ENCODE data around the gene ZCCHC2. TPM values are rescaled to one million over a fixed set of nuclear protein-coding genes. Genes with fewer than 3 reads are reported as not detected.

Gene ZCCHC2
- total and polyA plus RNA-seq, 4 donors, result 15.2 to 15.5 (median 15.4) TPM

- H3K27ac ChIP-seq (ENCODE audit: low read depth, low read length), result no peak overlapping the region
- H3K27me3 ChIP-seq (ENCODE audit: control insufficient read depth, insufficient read depth, low read length), result no peaks in the 10 kb centered on the region
- no peaks in the 10 kb centered on the region for H3K9me3 ChIP-seq (ENCODE audit: control insufficient read depth, insufficient read depth, low read length)
- no peak for DNase-seq (ENCODE audit: low read depth in 4 of 6, low spot score in 6 of 6)
- WGBS (ENCODE audit: insufficient coverage), result 81% methylated on average over 2 of the region's 9 CpGs
- no peaks in the 10 kb centered on the region for H3K4me1 ChIP-seq (ENCODE audit: control insufficient read depth, insufficient read depth, low read length)
- no peaks in the 10 kb centered on the region for H3K36me3 ChIP-seq (ENCODE audit: control insufficient read depth, insufficient read depth, low read length)
- H3K4me3 ChIP-seq (ENCODE audit: low read depth, low read length), result no peak overlapping the region
These were observed 9.1 kb downstream of the ZCCHC2 start for GRCh38 chr18:62531931-62532330.

- no peak for DNase-seq (ENCODE audit: low read depth in 4 of 6, low spot score in 6 of 6)
- no peaks in the 10 kb centered on the region for H3K27me3 ChIP-seq (ENCODE audit: control insufficient read depth, insufficient read depth, low read length)
- H3K36me3 ChIP-seq (ENCODE audit: control insufficient read depth, insufficient read depth, low read length), result no peaks in the 10 kb centered on the region
- no peaks in the 10 kb centered on the region for H3K4me1 ChIP-seq (ENCODE audit: control insufficient read depth, insufficient read depth, low read length)
- WGBS (ENCODE audit: insufficient coverage), result 100% methylated on average over 2 of the region's 7 CpGs
- H3K9me3 ChIP-seq (ENCODE audit: control insufficient read depth, insufficient read depth, low read length), result no peaks in the 10 kb centered on the region
- no peak overlapping the region for H3K4me3 ChIP-seq (ENCODE audit: low read depth, low read length)
- no peak overlapping the region for H3K27ac ChIP-seq (ENCODE audit: low read depth, low read length)
These were observed 13.2 kb downstream of the ZCCHC2 start for GRCh38 chr18:62536005-62536404.

GRCh38 chr18:62537042-62537894 is 14.4 kb downstream of the ZCCHC2 start:
- WGBS (ENCODE audit: insufficient coverage), result 100% methylated on average over 4 of the region's 8 CpGs

GRCh38 chr18:62537946-62538345 is 15.1 kb downstream of the ZCCHC2 start:
- WGBS (ENCODE audit: insufficient coverage), result 93% methylated on average over 3 of the region's 4 CpGs
- Histone ChIP-seq H3K36me3 (ENCODE audit: control insufficient read depth, insufficient read depth, low read length) (peaks cover under 1% of the 10 kb centered on the region), H3K4me3 (ENCODE audit: low read depth, low read length) (no peak overlapping the region), H3K27me3 (ENCODE audit: control insufficient read depth, insufficient read depth, low read length) (no peaks in the 10 kb centered on the region), H3K9me3 (ENCODE audit: control insufficient read depth, insufficient read depth, low read length) (no peaks in the 10 kb centered on the region), H3K4me1 (ENCODE audit: control insufficient read depth, insufficient read depth, low read length) (no peaks in the 10 kb centered on the region), H3K27ac (ENCODE audit: low read depth, low read length) (no peak overlapping the region)
- DNase-seq (ENCODE audit: low read depth in 4 of 6, low spot score in 6 of 6), result no peak

More at GRCh38 chr18:62537042-62537894, 14.4 kb downstream of the ZCCHC2 start:
- Histone ChIP-seq H3K36me3 (ENCODE audit: control insufficient read depth, insufficient read depth, low read length) (no peaks in the 10 kb centered on the region), H3K4me1 (ENCODE audit: control insufficient read depth, insufficient read depth, low read length) (no peaks in the 10 kb centered on the region), H3K27ac (ENCODE audit: low read depth, low read length) (no peak overlapping the region), H3K9me3 (ENCODE audit: control insufficient read depth, insufficient read depth, low read length) (no peaks in the 10 kb centered on the region), H3K4me3 (ENCODE audit: low read depth, low read length) (no peak overlapping the region), H3K27me3 (ENCODE audit: control insufficient read depth, insufficient read depth, low read length) (no peaks in the 10 kb centered on the region)
- DNase-seq (ENCODE audit: low read depth in 4 of 6, low spot score in 6 of 6), result no peak

GRCh38 chr18:62538881-62539280 is 16.1 kb downstream of the ZCCHC2 start:
- no peak for DNase-seq (ENCODE audit: low read depth in 4 of 6, low spot score in 6 of 6)
- WGBS (ENCODE audit: insufficient coverage), result no CpG with 5 or more reads among the region's 3 CpGs
- Histone ChIP-seq H3K4me3 (ENCODE audit: low read depth, low read length) (no peak overlapping the region), H3K4me1 (ENCODE audit: control insufficient read depth, insufficient read depth, low read length) (no peaks in the 10 kb centered on the region), H3K36me3 (ENCODE audit: control insufficient read depth, insufficient read depth, low read length) (peaks cover 7% of the 10 kb centered on the region), H3K27ac (ENCODE audit: low read depth, low read length) (no peak overlapping the region), H3K27me3 (ENCODE audit: control insufficient read depth, insufficient read depth, low read length) (no peaks in the 10 kb centered on the region), H3K9me3 (ENCODE audit: control insufficient read depth, insufficient read depth, low read length) (no peaks in the 10 kb centered on the region)

GRCh38 chr18:62539284-62540165 is 16.7 kb downstream of the ZCCHC2 start:
- Histone ChIP-seq H3K27ac (ENCODE audit: low read depth, low read length) (no peak overlapping the region), H3K36me3 (ENCODE audit: control insufficient read depth, insufficient read depth, low read length) (peaks cover 7% of the 10 kb centered on the region), H3K27me3 (ENCODE audit: control insufficient read depth, insufficient read depth, low read length) (no peaks in the 10 kb centered on the region), H3K4me3 (ENCODE audit: low read depth, low read length) (no peak overlapping the region), H3K9me3 (ENCODE audit: control insufficient read depth, insufficient read depth, low read length) (no peaks in the 10 kb centered on the region), H3K4me1 (ENCODE audit: control insufficient read depth, insufficient read depth, low read length) (no peaks in the 10 kb centered on the region)
- WGBS (ENCODE audit: insufficient coverage), result 94% methylated on average over 8 of the region's 11 CpGs
- DNase-seq (ENCODE audit: low read depth in 4 of 6, low spot score in 6 of 6), result no peak

GRCh38 chr18:62543021-62543420 is 20.2 kb downstream of the ZCCHC2 start:
- H3K27ac ChIP-seq (ENCODE audit: low read depth, low read length), result no peak overlapping the region
- WGBS (ENCODE audit: insufficient coverage), result 97% methylated on average over 7 of the region's 7 CpGs
- H3K4me1 ChIP-seq (ENCODE audit: control insufficient read depth, insufficient read depth, low read length), result no peaks in the 10 kb centered on the region
- no peak overlapping the region for H3K4me3 ChIP-seq (ENCODE audit: low read depth, low read length)
- DNase-seq (ENCODE audit: low read depth in 4 of 6, low spot score in 6 of 6), result no peak
- H3K9me3 ChIP-seq (ENCODE audit: control insufficient read depth, insufficient read depth, low read length), result no peaks in the 10 kb centered on the region
- H3K27me3 ChIP-seq (ENCODE audit: control insufficient read depth, insufficient read depth, low read length), result no peaks in the 10 kb centered on the region
- peaks cover 21% of the 10 kb centered on the region for H3K36me3 ChIP-seq (ENCODE audit: control insufficient read depth, insufficient read depth, low read length)

GRCh38 chr18:62545098-62545497 is 22.3 kb downstream of the ZCCHC2 start:
- Histone ChIP-seq H3K4me3 (ENCODE audit: low read depth, low read length) (no peak overlapping the region), H3K9me3 (ENCODE audit: control insufficient read depth, insufficient read depth, low read length) (no peaks in the 10 kb centered on the region), H3K27ac (ENCODE audit: low read depth, low read length) (no peak overlapping the region), H3K36me3 (ENCODE audit: control insufficient read depth, insufficient read depth, low read length) (peaks cover 27% of the 10 kb centered on the region), H3K27me3 (ENCODE audit: control insufficient read depth, insufficient read depth, low read length) (no peaks in the 10 kb centered on the region), H3K4me1 (ENCODE audit: control insufficient read depth, insufficient read depth, low read length) (no peaks in the 10 kb centered on the region)
- DNase-seq (ENCODE audit: low read depth in 4 of 6, low spot score in 6 of 6), result no peak
- WGBS (ENCODE audit: insufficient coverage), result 100% methylated on average over 1 of the region's 4 CpGs

- WGBS (ENCODE audit: insufficient coverage), result 93% methylated on average over 2 of the region's 5 CpGs
- DNase-seq (ENCODE audit: low read depth in 4 of 6, low spot score in 6 of 6), result no peak
- H3K27ac ChIP-seq (ENCODE audit: low read depth, low read length), result no peak overlapping the region
- H3K4me3 ChIP-seq (ENCODE audit: low read depth, low read length), result no peak overlapping the region
- H3K9me3 ChIP-seq (ENCODE audit: control insufficient read depth, insufficient read depth, low read length), result no peaks in the 10 kb centered on the region
- H3K36me3 ChIP-seq (ENCODE audit: control insufficient read depth, insufficient read depth, low read length), result peaks cover 36% of the 10 kb centered on the region
- H3K27me3 ChIP-seq (ENCODE audit: control insufficient read depth, insufficient read depth, low read length), result no peaks in the 10 kb centered on the region
- no peaks in the 10 kb centered on the region for H3K4me1 ChIP-seq (ENCODE audit: control insufficient read depth, insufficient read depth, low read length)
These were observed 26.9 kb downstream of the ZCCHC2 start for GRCh38 chr18:62549755-62550154.

Data from spinal cord (tissue), 10 donors.